Suprapubic skin (tissue), 4 donors: ENCODE results near the gene SYT8. TPM values are rescaled to one million over a fixed set of nuclear protein-coding genes. Genes with fewer than 3 reads are reported as not detected.

Source experiments
- DNase-seq, 2 donors: peaks; one replicate each; pipeline ENCODE4 v3.0.0-alpha.2; 2019; ENCODE audit warnings: low spot score in 2 of 2
- H3K27ac ChIP-seq: fragments of 200-600 bp; sonication (generic); one replicate; pipeline ENCODE4 v1.5.1; 2019
- H3K27me3 ChIP-seq: fragments of 200-600 bp; sonication (generic); one replicate; pipeline ENCODE4 v1.5.1; 2019
- H3K36me3 ChIP-seq: fragments of 200-600 bp; sonication (generic); one replicate; pipeline ENCODE4 v1.5.1; 2019
- H3K4me1 ChIP-seq: fragments of 200-600 bp; sonication (generic); one replicate; pipeline ENCODE4 v1.5.1; 2019
- H3K4me3 ChIP-seq: fragments of 200-600 bp; sonication (generic); one replicate; pipeline ENCODE4 v1.5.1; 2019; ENCODE audit warnings: mild to moderate bottlenecking
- H3K9me3 ChIP-seq: fragments of 200-600 bp; sonication (generic); one replicate; pipeline ENCODE4 v1.5.1; 2019
- CTCF ChIP-seq, 2 donors: fragments of 200-600 bp in 1 of 2; fragments of 450-650 bp in 1 of 2; sonication (generic) in 1 of 2; IDR thresholded peaks; one replicate each; pipeline ENCODE4 v1.5.1; 2016 to 2019; ENCODE audit warnings: antibody characterized with exemption in 2 of 2, mild to moderate bottlenecking in 1 of 2, moderate library complexity in 1 of 2
- EP300 ChIP-seq: sonication (generic); formaldehyde crosslinking; IDR thresholded peaks from one replicate; pipeline ENCODE4 v1.6.1; 2017; ENCODE audit warnings: antibody characterized with exemption
- POLR2A ChIP-seq, 2 donors: fragments of 450-650 bp; IDR thresholded peaks; one replicate each; pipeline ENCODE4 v1.6.1; 2017; ENCODE audit warnings: antibody characterized with exemption in 2 of 2, mild to moderate bottlenecking in 2 of 2, moderate library complexity in 2 of 2
- POLR2AphosphoS5 ChIP-seq, 3 donors: sonication (generic); formaldehyde crosslinking; IDR thresholded peaks; one replicate each; pipeline ENCODE4 v1.6.1; 2017; ENCODE audit warnings: antibody characterized with exemption in 3 of 3
- WGBS: methylation state at CpG from one replicate; pipeline ENCODE4 v1.1.5; 2018; 5-methylcytosine and 5-hydroxymethylcytosine counted together
- total RNA-seq, 4 donors: library from RNA; depleted of rRNA; stranded (reverse); fragments of >200 nt; gene quantifications; one replicate each; pipeline ENCODE4 v1.1.0, GENCODE V29; 2016

SYT8 gene
- total RNA-seq, 4 donors from 2014 or later, result 141 to 280 (median 193) TPM

GRCh38 chr11:1845561-1846452, 11.0 kb downstream of the SYT8 start:
- WGBS, result 64% methylated on average over 11 of the region's 21 CpGs
- Histone ChIP-seq H3K4me3 (no peak overlapping the region), H3K4me1 (peaks cover 30% of the 10 kb centered on the region), H3K27ac (no peak overlapping the region), H3K27me3 (no peaks in the 10 kb centered on the region), H3K36me3 (no peaks in the 10 kb centered on the region), H3K9me3 (no peaks in the 10 kb centered on the region)
- no peak for DNase-seq
- TF ChIP-seq POLR2AphosphoS5 (IDR thresholded peaks at IDR 0.05), result no peak
- TF ChIP-seq EP300, result no peak

GRCh38 chr11:1846453-1846932, 11.7 kb downstream of the SYT8 start:
- Histone ChIP-seq H3K27ac (no peak overlapping the region), H3K27me3 (no peaks in the 10 kb centered on the region), H3K4me3 (no peak overlapping the region), H3K9me3 (no peaks in the 10 kb centered on the region), H3K36me3 (no peaks in the 10 kb centered on the region), H3K4me1 (peaks cover 27% of the 10 kb centered on the region)
- 94% methylated on average over 9 of the region's 9 CpGs for WGBS
- TF ChIP-seq POLR2AphosphoS5 (IDR thresholded peaks at IDR 0.05) (no peak), POLR2A (IDR thresholded peaks at IDR 0.05) (no peak), EP300 (no peak), CTCF (IDR thresholded peaks at IDR 0.05) (no peak)
- DNase-seq, result no peak

GRCh38 chr11:1847006-1847735, 12.4 kb downstream of the SYT8 start:
- peaks cover 25% of the 10 kb centered on the region for H3K4me1 ChIP-seq
- WGBS, result 87% methylated on average over 26 of the region's 34 CpGs
- TF ChIP-seq POLR2A (IDR thresholded peaks at IDR 0.05) (no peak), CTCF (IDR thresholded peaks at IDR 0.05) (no peak), POLR2AphosphoS5 (IDR thresholded peaks at IDR 0.05) (no peak), EP300 (no peak)
- no peak overlapping the region for H3K27ac ChIP-seq
- no peak overlapping the region for H3K4me3 ChIP-seq
- DNase-seq, result no peak
- no peaks in the 10 kb centered on the region for H3K9me3 ChIP-seq
- H3K36me3 ChIP-seq, result no peaks in the 10 kb centered on the region
- H3K27me3 ChIP-seq, result no peaks in the 10 kb centered on the region

GRCh38 chr11:1847926-1848639, 13.3 kb downstream of the SYT8 start:
- H3K27ac ChIP-seq, result no peak overlapping the region
- no peak overlapping the region for H3K4me3 ChIP-seq
- 92% methylated on average over 18 of the region's 18 CpGs for WGBS
- no peaks in the 10 kb centered on the region for H3K27me3 ChIP-seq
- H3K4me1 ChIP-seq, result peaks cover 16% of the 10 kb centered on the region
- TF ChIP-seq CTCF (IDR thresholded peaks at IDR 0.05), result no peak
- TF ChIP-seq EP300, result no peak
- no peak for TF ChIP-seq POLR2A (IDR thresholded peaks at IDR 0.05)
- H3K36me3 ChIP-seq, result no peaks in the 10 kb centered on the region
- H3K9me3 ChIP-seq, result no peaks in the 10 kb centered on the region
- DNase-seq, result no peak

- TF ChIP-seq CTCF (IDR thresholded peaks at IDR 0.05), result no peak
- TF ChIP-seq EP300, result no peak
- no peak for TF ChIP-seq POLR2A (IDR thresholded peaks at IDR 0.05)
- no peak for TF ChIP-seq POLR2AphosphoS5 (IDR thresholded peaks at IDR 0.05)
- no peaks in the 10 kb centered on the region for H3K27me3 ChIP-seq
- no peaks in the 10 kb centered on the region for H3K36me3 ChIP-seq
- H3K4me3 ChIP-seq, result no peak overlapping the region
- 90% methylated on average over 18 of the region's 19 CpGs for WGBS
- H3K27ac ChIP-seq, result no peak overlapping the region
- H3K9me3 ChIP-seq, result no peaks in the 10 kb centered on the region
- no peak for DNase-seq
- H3K4me1 ChIP-seq, result peaks cover 13% of the 10 kb centered on the region
These were observed 14.0 kb downstream of the SYT8 start for GRCh38 chr11:1848640-1849430.
